Fibroblast of villous mesenchyme (primary cell): Measurements from ENCODE around the gene GTF2H1. TPM values are rescaled to one million over a fixed set of nuclear protein-coding genes. Genes with fewer than 3 reads are reported as not detected.
"Not testable (repeated sequence)": the region's sequence is repeated elsewhere in the genome, so short reads cannot be mapped to it uniquely, and the experiment has no call there.

ENCODE experiments used
- DNase-seq: peaks from one replicate; pipeline ENCODE4 v3.0.0-alpha.2; 2010; ENCODE audit warnings: low read depth
- H3K4me3 ChIP-seq: 2 replicates; pipeline ENCODE4 v1.5.1; 2011; ENCODE audit warnings: low read depth, mild to moderate bottlenecking, low read length
- total RNA-seq: library from RNA; depleted of rRNA; stranded (reverse); fragments of >200 nt; gene quantifications from 2 replicates; pipeline ENCODE4 v1.2.3, GENCODE V29; 2012
- TF ChIP-seq, protein P1 (sequence below): IDR thresholded peaks from 2 replicates; pipeline ENCODE4 v1.5.1; 2012; ENCODE audit warnings: low read depth, mild to moderate bottlenecking, low read length; ENCODE audit not compliant: insufficient read depth

GTF2H1 gene
- total RNA-seq, 1 donor, result 92.0 TPM

DNA sequence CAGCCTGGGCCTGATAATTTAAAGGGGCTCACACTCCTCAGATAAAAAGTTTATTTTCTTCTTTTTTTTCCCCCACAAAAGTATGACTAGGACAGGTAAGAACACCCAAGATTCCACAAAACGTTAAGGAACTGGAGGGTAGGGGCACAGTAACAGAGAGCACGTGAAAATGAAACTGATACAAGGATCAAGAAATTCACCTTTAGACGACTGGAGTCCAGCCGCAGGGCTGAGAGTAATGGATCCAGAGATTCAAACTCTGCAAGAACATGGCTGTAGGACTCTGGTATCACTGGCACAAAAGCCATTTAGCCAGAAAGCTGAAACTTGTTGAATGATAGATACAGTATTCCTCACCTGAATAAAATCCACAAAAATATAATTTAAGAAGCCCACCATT, 4.8 kb upstream of the GTF2H1 start:
- TF ChIP-seq, protein P1, sequence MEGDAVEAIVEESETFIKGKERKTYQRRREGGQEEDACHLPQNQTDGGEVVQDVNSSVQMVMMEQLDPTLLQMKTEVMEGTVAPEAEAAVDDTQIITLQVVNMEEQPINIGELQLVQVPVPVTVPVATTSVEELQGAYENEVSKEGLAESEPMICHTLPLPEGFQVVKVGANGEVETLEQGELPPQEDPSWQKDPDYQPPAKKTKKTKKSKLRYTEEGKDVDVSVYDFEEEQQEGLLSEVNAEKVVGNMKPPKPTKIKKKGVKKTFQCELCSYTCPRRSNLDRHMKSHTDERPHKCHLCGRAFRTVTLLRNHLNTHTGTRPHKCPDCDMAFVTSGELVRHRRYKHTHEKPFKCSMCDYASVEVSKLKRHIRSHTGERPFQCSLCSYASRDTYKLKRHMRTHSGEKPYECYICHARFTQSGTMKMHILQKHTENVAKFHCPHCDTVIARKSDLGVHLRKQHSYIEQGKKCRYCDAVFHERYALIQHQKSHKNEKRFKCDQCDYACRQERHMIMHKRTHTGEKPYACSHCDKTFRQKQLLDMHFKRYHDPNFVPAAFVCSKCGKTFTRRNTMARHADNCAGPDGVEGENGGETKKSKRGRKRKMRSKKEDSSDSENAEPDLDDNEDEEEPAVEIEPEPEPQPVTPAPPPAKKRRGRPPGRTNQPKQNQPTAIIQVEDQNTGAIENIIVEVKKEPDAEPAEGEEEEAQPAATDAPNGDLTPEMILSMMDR, result no peak
- no peak overlapping the region for H3K4me3 ChIP-seq
- DNase-seq, result no peak

DNA sequence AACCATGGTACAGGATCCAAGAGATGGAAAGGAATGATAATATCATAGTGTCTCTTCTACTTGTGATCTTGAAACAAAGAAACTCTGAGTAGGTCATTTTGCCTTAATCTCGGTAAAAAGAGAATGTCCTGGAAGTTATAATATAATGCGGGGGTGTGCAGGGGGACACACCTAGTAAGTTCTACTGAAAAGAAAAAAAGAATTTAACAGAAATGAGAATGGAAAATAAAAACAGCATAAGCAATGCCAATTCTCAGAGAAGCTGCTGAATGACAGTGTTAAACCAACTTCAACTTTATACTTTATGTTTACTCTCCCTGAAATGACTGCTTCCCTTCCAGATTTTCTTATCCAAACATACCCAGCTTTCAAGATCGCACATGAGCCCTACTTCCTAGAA, 2.5 kb upstream of the GTF2H1 start:
- TF ChIP-seq, protein P1, result no peak
- no peak overlapping the region for H3K4me3 ChIP-seq

DNA sequence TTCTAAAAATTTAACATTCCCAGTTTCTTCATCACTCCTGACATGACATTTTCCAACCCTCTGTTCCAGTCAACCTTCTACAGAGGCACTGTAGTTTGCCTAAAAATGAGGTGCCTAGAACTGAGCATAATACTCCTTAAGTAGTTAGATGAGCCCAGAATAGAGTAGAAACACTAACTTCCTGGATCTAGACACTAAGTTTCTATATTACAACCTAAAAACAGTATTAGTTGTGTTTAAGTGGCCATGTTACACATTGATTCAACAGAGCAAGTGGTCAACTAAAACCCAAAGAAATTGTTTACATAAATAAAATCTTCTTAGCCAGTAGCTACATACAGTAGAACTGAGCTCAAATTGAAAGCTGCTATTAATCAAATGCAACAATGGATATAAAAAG, 1.8 kb upstream of the GTF2H1 start:
- H3K4me3 ChIP-seq, result peak overlapping the region; percentile 86
- TF ChIP-seq, protein P1, result no peak

More for the DNA sequence above, 2.5 kb upstream of the GTF2H1 start:
- no peak for DNase-seq

DNA sequence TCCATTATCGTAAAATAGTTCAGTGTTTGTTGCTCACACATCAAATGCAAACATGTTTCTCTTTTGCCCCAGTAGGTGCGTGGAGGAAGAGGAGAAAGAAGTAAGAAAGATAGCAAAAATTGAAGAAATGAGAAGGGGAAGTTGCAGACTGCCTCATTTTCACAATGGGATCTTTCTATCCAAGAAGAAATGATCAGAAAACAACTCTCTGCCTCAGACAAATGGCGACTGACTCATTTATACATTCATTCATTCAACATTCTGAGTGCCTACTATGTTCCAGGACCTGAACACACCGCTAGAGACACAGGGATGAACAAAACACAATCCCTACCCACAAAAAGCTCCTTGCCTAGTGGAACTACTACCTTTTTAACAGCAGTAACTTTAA, 794 bp upstream of the GTF2H1 start:
- DNase-seq, result peak; percentile 12
- TF ChIP-seq, protein P1, result no peak

More for the DNA sequence above, 1.8 kb upstream of the GTF2H1 start:
- DNase-seq, result no peak

DNA sequence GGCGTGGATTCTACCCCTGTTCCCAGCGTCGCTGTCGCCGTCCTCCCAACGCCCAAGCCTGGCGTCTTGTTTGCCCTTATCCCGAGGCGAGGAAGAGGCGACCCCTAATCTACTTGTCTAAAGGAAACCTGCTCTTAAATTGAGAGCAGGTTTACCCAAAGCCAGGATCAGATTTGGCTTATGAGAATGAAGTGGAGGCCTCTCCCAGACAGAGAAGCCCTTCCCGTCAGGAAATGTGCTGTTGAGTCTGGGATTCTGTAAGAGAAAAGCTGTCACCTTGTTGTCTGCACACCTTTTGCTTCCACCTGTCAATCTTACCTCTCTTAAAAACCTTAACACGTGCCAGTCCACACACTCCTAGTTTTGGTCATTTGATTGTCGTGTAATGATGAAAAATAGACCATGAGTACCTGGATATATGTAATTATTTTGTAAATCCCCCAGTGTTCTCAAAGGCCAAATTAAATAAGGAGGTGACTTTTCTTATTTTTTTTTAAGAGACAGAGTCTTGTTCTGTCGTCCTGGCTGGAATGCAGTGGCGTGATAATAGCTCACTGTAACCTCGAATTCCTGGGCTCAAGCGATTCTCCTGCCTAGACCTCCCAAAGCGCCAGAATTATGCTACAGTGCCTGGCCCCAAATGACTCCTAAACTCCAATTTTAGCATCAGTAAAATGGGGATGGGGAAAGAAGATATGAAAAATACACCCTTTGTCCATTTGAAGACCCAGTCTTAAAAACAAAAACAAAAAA, 627 bp downstream of the GTF2H1 start:
- DNase-seq, result no peak

More for the DNA sequence above, 794 bp upstream of the GTF2H1 start:
- H3K4me3 ChIP-seq, result peak overlapping the region; percentile 86

DNA sequence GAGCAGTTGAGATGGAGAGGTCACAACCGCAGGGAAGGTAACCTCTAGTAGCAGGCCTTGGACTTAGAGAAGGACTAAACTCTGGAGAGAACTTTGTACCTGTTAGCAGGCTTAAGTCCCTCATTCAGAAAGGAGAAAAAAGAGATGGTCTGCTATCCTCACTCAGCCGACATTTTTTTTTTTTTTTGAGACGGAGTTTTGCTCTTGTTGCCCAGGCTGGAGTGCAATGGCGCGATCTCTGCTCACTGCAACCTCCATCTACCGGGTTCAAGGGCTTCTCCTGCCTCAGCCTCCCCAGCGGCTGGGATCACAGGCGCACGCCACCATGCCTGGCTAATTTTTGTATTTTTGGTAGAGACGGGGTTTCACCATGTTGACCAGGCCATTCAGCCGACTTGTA, 1.5 kb downstream of the GTF2H1 start:
- H3K4me3 ChIP-seq, result peak overlapping the region; percentile 86
- DNase-seq, result not testable (repeated sequence)

More for the DNA sequence above, 627 bp downstream of the GTF2H1 start:
- peak overlapping the region; percentile 86 for H3K4me3 ChIP-seq
- TF ChIP-seq, protein P1, result no peak

DNA sequence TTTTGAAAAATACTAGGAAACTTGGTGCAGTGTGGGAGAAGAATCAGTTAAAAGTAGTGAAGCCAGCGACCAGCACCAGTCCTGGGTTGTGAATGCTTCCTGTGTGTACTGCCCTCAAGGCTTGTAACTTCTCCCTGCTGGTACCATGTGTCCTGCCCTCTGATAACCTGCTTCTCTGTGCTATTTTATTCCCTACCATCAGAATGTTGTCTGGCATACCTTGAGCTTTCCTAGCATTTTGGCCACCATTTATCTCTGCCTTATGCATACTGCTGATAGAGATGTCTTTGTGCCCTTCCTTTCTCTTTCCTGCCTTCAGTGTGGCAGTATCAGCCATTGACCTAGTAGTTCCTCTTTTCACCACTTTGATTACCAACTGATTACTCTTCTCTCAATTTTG, 2.0 kb downstream of the GTF2H1 start:
- TF ChIP-seq, protein P1, result no peak
- no peak for DNase-seq
- peak overlapping the region; percentile 32 for H3K4me3 ChIP-seq
